ENCODE measurements around the gene RTN4RL2.

Gene RTN4RL2

DNA sequence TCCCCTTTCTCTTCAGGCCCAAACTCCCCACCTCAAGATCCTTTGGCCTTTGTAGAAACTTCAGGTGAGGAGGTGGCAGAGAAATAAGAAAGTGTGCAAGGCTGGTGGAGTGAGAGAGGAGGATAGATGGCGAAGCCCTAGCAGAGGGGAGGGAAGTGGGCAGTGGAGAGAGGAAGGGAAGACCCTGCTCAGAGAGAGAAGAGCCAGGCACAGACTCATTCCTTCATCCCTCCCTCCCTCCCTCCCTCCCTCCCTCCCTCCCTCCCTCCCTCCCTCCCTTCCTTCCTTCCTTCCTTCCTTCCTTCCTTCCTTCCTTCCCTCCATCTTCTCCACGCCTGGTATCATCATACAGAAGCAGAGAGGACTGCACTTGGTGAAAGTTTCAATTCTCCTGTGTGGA, 21.0 kb downstream of the RTN4RL2 start:
- no peak for TF ChIP-seq JUND (IDR thresholded peaks at IDR 0.05; ENCODE audit: low read depth)
- no peak for DNase-seq (ENCODE audit: low read depth in 1 of 2, low spot score in 1 of 2)
- in situ Hi-C loops (cut with HindIII; ENCODE audit: low pct_unique_long_range_greater_than_20kb, low sequenced_read_pairs) = no loop called here

GRCh38 chr11:57481915-57482781, 21.8 kb downstream of the RTN4RL2 start:
- no peak for TF ChIP-seq JUND (IDR thresholded peaks at IDR 0.05; ENCODE audit: low read depth)
- DNase-seq (ENCODE audit: low read depth in 1 of 2, low spot score in 1 of 2) = no peak
- in situ Hi-C loops (cut with HindIII; ENCODE audit: low pct_unique_long_range_greater_than_20kb, low sequenced_read_pairs) = no loop called here

GRCh38 chr11:57482782-57483561, 22.6 kb downstream of the RTN4RL2 start:
- DNase-seq (ENCODE audit: low read depth in 1 of 2, low spot score in 1 of 2) = peak in 1 of 2 experiments; percentile 36
- in situ Hi-C loops (cut with HindIII; ENCODE audit: low pct_unique_long_range_greater_than_20kb, low sequenced_read_pairs) = no loop called here
- no peak for TF ChIP-seq JUND (IDR thresholded peaks at IDR 0.05; ENCODE audit: low read depth)

GRCh38 chr11:57483562-57483918, 23.2 kb downstream of the RTN4RL2 start:
- TF ChIP-seq JUND (IDR thresholded peaks at IDR 0.05; ENCODE audit: low read depth) = no peak
- in situ Hi-C loops (cut with HindIII; ENCODE audit: low pct_unique_long_range_greater_than_20kb, low sequenced_read_pairs) = no loop called here
- no peak for DNase-seq (ENCODE audit: low read depth in 1 of 2, low spot score in 1 of 2)

- in situ Hi-C loops (cut with HindIII; ENCODE audit: low pct_unique_long_range_greater_than_20kb, low sequenced_read_pairs) = no loop called here
- no peak for TF ChIP-seq JUND (IDR thresholded peaks at IDR 0.05; ENCODE audit: low read depth)
- no peak for DNase-seq (ENCODE audit: low read depth in 1 of 2, low spot score in 1 of 2)
Observed at GRCh38 chr11:57484141-57484710, 23.9 kb downstream of the RTN4RL2 start.

GRCh38 chr11:57485217-57485990, 25.1 kb downstream of the RTN4RL2 start:
- no peak for TF ChIP-seq JUND (IDR thresholded peaks at IDR 0.05; ENCODE audit: low read depth)
- DNase-seq (ENCODE audit: low read depth in 1 of 2, low spot score in 1 of 2) = no peak
- in situ Hi-C loops (cut with HindIII; ENCODE audit: low pct_unique_long_range_greater_than_20kb, low sequenced_read_pairs) = no loop called here

GRCh38 chr11:57487021-57487778, 26.9 kb downstream of the RTN4RL2 start:
- in situ Hi-C loops (cut with HindIII; ENCODE audit: low pct_unique_long_range_greater_than_20kb, low sequenced_read_pairs) = no loop called here

DNA sequence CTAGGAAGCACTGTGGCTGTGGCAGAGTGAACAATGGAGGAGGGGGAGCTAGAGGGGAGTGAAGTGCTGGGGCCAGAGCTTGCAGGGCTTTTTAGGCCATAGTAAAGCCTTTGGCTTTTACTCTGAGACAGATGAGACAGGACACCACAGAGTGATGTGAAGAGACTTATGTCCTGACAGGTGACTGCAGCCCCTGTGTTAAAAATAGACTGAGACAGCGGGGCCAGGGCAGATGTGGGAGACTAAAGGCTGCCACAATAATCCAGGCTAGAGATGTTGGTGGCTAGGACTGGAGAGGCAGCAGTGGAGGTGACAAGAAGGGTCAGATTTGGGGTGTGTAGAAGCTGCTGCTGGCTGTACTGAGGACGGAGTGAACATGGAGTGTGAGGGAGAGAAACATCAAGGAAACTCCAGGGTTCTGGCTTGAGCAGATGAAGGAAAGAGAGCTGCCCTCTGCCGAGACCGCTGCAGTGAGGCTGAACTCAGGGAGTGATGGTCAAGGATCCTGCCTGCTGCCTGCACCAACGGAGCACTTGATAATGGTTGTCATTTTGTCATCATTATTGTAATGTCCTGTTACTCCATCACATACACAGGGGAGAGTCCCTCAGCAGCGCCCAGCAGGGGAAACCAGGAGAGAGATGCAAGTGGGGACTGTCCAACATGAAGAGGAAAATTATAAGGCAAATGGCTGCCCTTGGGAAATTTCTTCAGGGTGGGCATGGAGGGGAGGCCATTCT, 27.8 kb downstream of the RTN4RL2 start:
- TF ChIP-seq JUND (IDR thresholded peaks at IDR 0.05; ENCODE audit: low read depth) = no peak
- in situ Hi-C loops (cut with HindIII; ENCODE audit: low pct_unique_long_range_greater_than_20kb, low sequenced_read_pairs) = no loop called here
- DNase-seq (ENCODE audit: low read depth in 1 of 2, low spot score in 1 of 2) = no peak

More at GRCh38 chr11:57487021-57487778, 26.9 kb downstream of the RTN4RL2 start:
- no peak for TF ChIP-seq JUND (IDR thresholded peaks at IDR 0.05; ENCODE audit: low read depth)
- DNase-seq (ENCODE audit: low read depth in 1 of 2, low spot score in 1 of 2) = no peak

DNA sequence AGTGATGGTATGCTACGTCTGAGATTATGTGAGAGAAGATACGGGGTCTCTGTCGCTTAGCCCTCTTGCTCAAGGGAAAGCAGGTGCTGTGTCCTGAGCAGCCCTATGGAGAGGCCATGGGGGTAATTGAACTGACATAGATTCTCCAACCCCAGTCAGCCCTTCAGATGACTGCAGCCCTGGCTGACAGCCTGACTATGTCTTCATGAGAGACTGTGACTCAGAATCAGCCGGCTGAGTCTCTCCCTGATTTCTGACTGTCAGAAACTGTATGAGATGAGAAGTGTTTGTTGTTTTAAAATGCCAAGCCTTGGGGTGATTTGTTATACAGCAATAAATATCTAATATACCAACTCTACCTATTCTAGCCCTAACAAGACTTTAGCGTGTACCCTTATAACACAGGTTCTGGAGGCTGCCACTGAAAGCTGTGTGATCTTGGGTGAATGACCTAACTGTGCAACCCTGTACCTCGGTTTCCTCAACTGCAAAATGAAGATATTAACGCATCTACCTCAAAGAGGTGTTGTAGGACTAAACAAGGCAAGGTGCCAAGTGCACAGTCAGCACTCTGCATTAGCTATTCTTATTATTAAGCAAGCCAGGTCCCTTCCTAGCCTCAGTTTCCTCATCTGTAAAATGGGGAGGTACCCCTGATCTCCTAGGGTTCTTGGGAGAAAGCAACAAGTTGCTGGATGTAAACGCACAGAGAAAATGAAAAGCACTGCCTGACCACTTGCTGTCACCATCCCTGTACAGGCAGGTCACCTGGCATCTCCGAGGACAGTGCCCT, 30.3 kb downstream of the RTN4RL2 start:
- DNase-seq (ENCODE audit: low read depth in 1 of 2, low spot score in 1 of 2) = no peak
- in situ Hi-C loops (cut with HindIII; ENCODE audit: low pct_unique_long_range_greater_than_20kb, low sequenced_read_pairs) = no loop called here
- TF ChIP-seq JUND (IDR thresholded peaks at IDR 0.05; ENCODE audit: low read depth) = no peak

GRCh38 chr11:57491371-57492061, 31.2 kb downstream of the RTN4RL2 start:
- in situ Hi-C loops (cut with HindIII; ENCODE audit: low pct_unique_long_range_greater_than_20kb, low sequenced_read_pairs) = no loop called here
- TF ChIP-seq JUND (IDR thresholded peaks at IDR 0.05; ENCODE audit: low read depth) = no peak
- DNase-seq (ENCODE audit: low read depth in 1 of 2, low spot score in 1 of 2) = peak in 1 of 2 experiments; percentile 65
